OCI-LY3 (cell line): ENCODE data around the gene ARAP1.

Experiments used
- CTCF ChIP-seq: fragments of 200-600, 300-600 bp; sonication (generic); IDR thresholded peaks from 2 replicates; pipeline ENCODE4 v1.5.1; 2014; ENCODE audit warnings: antibody characterized with exemption, low read length, low read depth
- EZH2phosphoT487 ChIP-seq: fragments of 200-600 bp; shearing (Covaris generic); IDR thresholded peaks from 2 replicates; pipeline ENCODE4 v1.6.1; 2018; ENCODE audit warnings: antibody characterized with exemption, mixed run types, low read depth

- no peak for TF ChIP-seq CTCF
- no peak for TF ChIP-seq EZH2phosphoT487
These were observed 12.8 kb downstream of the ARAP1 start for GRCh38 chr11:72739240-72740059.
